HepG2 (cell line): Measurements from ENCODE around the gene HBQ1. TPM values are rescaled to one million over a fixed set of nuclear protein-coding genes. Genes with fewer than 3 reads are reported as not detected.

Source experiments
- CAMTA2 ChIP-seq: sonication (generic); formaldehyde crosslinking; IDR thresholded peaks from 2 replicates; pipeline ENCODE4 v1.4.0; 2020; ENCODE audit warnings: mild to moderate bottlenecking, missing genetic modification reagents, borderline replicate concordance
- GABPB1 ChIP-seq: IDR thresholded peaks from 2 replicates; pipeline ENCODE4 v1.6.1; 2016; ENCODE audit warnings: mild to moderate bottlenecking, missing genetic modification reagents, moderate library complexity, missing compliant biosample characterization
- GPN1 ChIP-seq: sonication (generic); formaldehyde crosslinking; IDR thresholded peaks from 2 replicates; pipeline ENCODE4 v1.5.1; 2020; ENCODE audit warnings: missing genetic modification reagents, borderline replicate concordance
- HDAC1 ChIP-seq: sonication (generic); formaldehyde crosslinking; IDR thresholded peaks from 2 replicates; pipeline ENCODE4 v1.5.1; 2020; ENCODE audit warnings: mild to moderate bottlenecking, missing genetic modification reagents
- IRX3 ChIP-seq: sonication (generic); formaldehyde crosslinking; IDR thresholded peaks from 2 replicates; pipeline ENCODE4 v1.8.1; 2023; ENCODE audit warnings: mild to moderate bottlenecking, low read depth, missing genetic modification reagents, borderline replicate concordance
- KLF15 ChIP-seq: sonication (generic); formaldehyde crosslinking; IDR thresholded peaks from 2 replicates; pipeline ENCODE4 v1.8.1; 2023; ENCODE audit warnings: borderline replicate concordance, mild to moderate bottlenecking, inconsistent platforms, missing genetic modification reagents, mixed read lengths
- MAX ChIP-seq: IDR thresholded peaks from 2 replicates; pipeline ENCODE4 v1.6.1; 2012; ENCODE audit warnings: inconsistent platforms
- PHF8 ChIP-seq: sonication (generic); formaldehyde crosslinking; IDR thresholded peaks from 2 replicates; pipeline ENCODE4 v1.5.0; 2020; ENCODE audit warnings: missing genetic modification reagents
- POLR2AphosphoS5 ChIP-seq: IDR thresholded peaks from 2 replicates; pipeline ENCODE4 v1.6.1; 2012; ENCODE audit warnings: low read depth, low read length
- RBM39 ChIP-seq: fragments of 200-400 bp; formaldehyde crosslinking; IDR thresholded peaks from one replicate; pipeline ENCODE4 v1.6.1; 2018; ENCODE audit warnings: antibody characterized with exemption, mild to moderate bottlenecking, low read depth, low read length; ENCODE audit not compliant: poor library complexity, severe bottlenecking
- SALL2 ChIP-seq: sonication (generic); formaldehyde crosslinking; IDR thresholded peaks from 2 replicates; pipeline ENCODE4 v1.8.1; 2023; ENCODE audit warnings: mild to moderate bottlenecking, missing genetic modification reagents, inconsistent platforms
- SPEN ChIP-seq: sonication (generic); formaldehyde crosslinking; IDR thresholded peaks from 2 replicates; pipeline ENCODE4 v1.5.1; 2020; ENCODE audit warnings: low read depth, mild to moderate bottlenecking, missing genetic modification reagents
- ZNF30 ChIP-seq: sonication (generic); formaldehyde crosslinking; IDR thresholded peaks from 2 replicates; pipeline ENCODE4 v1.5.0; 2020; ENCODE audit warnings: mild to moderate bottlenecking, missing genetic modification reagents
- ZNF33A ChIP-seq: sonication (generic); formaldehyde crosslinking; IDR thresholded peaks from 2 replicates; pipeline ENCODE4 v1.5.1; 2020; ENCODE audit warnings: missing genetic modification reagents, mild to moderate bottlenecking, moderate library complexity, borderline replicate concordance
- ZNF34 ChIP-seq: sonication (generic); formaldehyde crosslinking; IDR thresholded peaks from 2 replicates; pipeline ENCODE4 v1.4.0; 2020; ENCODE audit warnings: mild to moderate bottlenecking, missing genetic modification reagents, borderline replicate concordance
- ZNF407 ChIP-seq: sonication (generic); formaldehyde crosslinking; IDR thresholded peaks from one replicate; pipeline ENCODE4 v1.5.1; 2020; ENCODE audit warnings: mild to moderate bottlenecking, missing genetic modification reagents; ENCODE audit errors: not compliant biosample characterization
- ZNF784 ChIP-seq: sonication (generic); formaldehyde crosslinking; IDR thresholded peaks from 2 replicates; pipeline ENCODE4 v1.5.1; 2020; ENCODE audit warnings: missing genetic modification reagents, mild to moderate bottlenecking, borderline replicate concordance
- ZSCAN29 ChIP-seq: sonication (generic); formaldehyde crosslinking; conservative IDR thresholded peaks from 2 replicates; pipeline ENCODE4 v1.4.0; 2020; ENCODE audit warnings: mild to moderate bottlenecking, missing genetic modification reagents
- polyA plus RNA-seq, 8 experiments: library from polyadenylated mRNA; depleted of rRNA in 3 of 8; stranded (reverse) in 7 of 8; unstranded in 1 of 8; fragments of >200 nt; fragmentation: Illumina TruSeq in 4 of 8; extraction: Trizol in 4 of 8; gene quantifications; 2 replicates each; pipeline versions ENCODE4 v1.2.1 to v1.2.3, GENCODE V29; 2011 to 2016; ENCODE audit warnings: low read depth in 4 of 8, missing spikeins in 1 of 8, mixed read lengths in 1 of 8; ENCODE audit not compliant: insufficient read depth in 1 of 8
- total RNA-seq, 5 experiments: library from RNA; depleted of rRNA; stranded (reverse); fragments of >200 nt; fragmentation: Illumina TruSeq; extraction: Trizol; gene quantifications; 2 replicates each; pipeline ENCODE4 v1.2.3, GENCODE V29; 2016; ENCODE audit warnings: low read depth in 1 of 5

The HBQ1 gene
- total and polyA plus RNA-seq, 2 of the 13 experiments (the other 11 are each of a cell fraction or from before 2014, with no cell fraction given), result 4.9 to 7.4 TPM

- TF ChIP-seq ZSCAN29 (0 out of 2 replicates have a peak, but pooled peaks have one; percentile 11), GABPB1 (CRISPR knock-in tag) (peak; percentile 99), ZNF407 (peak; percentile 98), ZNF33A (peak; percentile 95), POLR2AphosphoS5 (peak; percentile 96), ZNF34 (CRISPR knock-in tag) (0 out of 2 replicates have a peak, but pooled peaks have one; percentile 16), CAMTA2 (CRISPR knock-in tag) (peak; percentile 95; the same call in 1 of the 2 replicates), GPN1 (0 out of 2 replicates have a peak, but pooled peaks have one; percentile 91), PHF8 (peak; percentile 100), IRX3 (peak; percentile 99), ZNF784 (CRISPR knock-in tag) (peak; percentile 98), RBM39 (peak; percentile 79), MAX (peak; percentile 99), SPEN (CRISPR knock-in tag) (peak; percentile 97), SALL2 (peak; percentile 92; the same call in 1 of the 2 replicates), ZNF30 (peak; percentile 97; the same call in 1 of the 2 replicates), KLF15 (CRISPR knock-in tag) (peak; percentile 80; the same call in 1 of the 2 replicates), HDAC1 (peak; percentile 93)
Measured at GRCh38 chr16:228852-229730, 48.8 kb downstream of the HBQ1 start, which contains the start of gene LUC7L (continued).
